ENCODE results near the gene CA9. TPM values are rescaled to one million over a fixed set of nuclear protein-coding genes. Genes with fewer than 3 reads are reported as not detected.
A peak's percentile ranks its signal among the peaks of the same experiment; 100 is the strongest.

The CA9 gene
- total RNA-seq, 1 donor from 2014 or later, result 2.9 TPM

DNA sequence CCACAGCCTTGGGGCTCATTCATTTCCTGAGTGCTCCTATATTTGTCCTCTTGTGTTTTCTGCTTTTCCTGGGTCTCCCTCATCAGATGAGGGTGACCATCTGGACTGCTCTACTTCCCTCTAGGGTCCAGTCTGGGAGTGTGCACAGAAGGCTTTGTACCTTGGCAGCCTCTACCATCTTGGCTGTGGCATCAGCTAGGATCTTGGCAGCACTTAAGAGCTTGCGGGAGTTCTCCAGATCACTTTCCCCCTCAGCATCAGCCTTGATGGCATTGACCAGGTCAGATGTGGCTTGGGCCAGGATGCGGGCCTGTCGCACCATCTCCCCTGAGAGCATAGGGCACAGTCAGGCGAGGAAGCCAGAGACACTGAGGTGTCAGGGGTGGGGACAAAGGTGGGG is 42.5 kb downstream of the CA9 start:
- H3K4me1 Mint-ChIP-seq (ENCODE audit: low read depth), result no peaks in the 10 kb centered on the region
- H3K36me3 Mint-ChIP-seq (ENCODE audit: low read depth), result peaks cover 65% of the 10 kb centered on the region
- no peaks in the 10 kb centered on the region for H3K9me3 Mint-ChIP-seq (ENCODE audit: low read depth)
- no peak for DNase-seq (ENCODE audit: low spot score)
- no peak overlapping the region for H3K4me3 Mint-ChIP-seq (ENCODE audit: unreplicated experiment)
- no peaks in the 10 kb centered on the region for H3K27me3 Mint-ChIP-seq (ENCODE audit: low read depth)
- TF ChIP-seq, protein P1, sequence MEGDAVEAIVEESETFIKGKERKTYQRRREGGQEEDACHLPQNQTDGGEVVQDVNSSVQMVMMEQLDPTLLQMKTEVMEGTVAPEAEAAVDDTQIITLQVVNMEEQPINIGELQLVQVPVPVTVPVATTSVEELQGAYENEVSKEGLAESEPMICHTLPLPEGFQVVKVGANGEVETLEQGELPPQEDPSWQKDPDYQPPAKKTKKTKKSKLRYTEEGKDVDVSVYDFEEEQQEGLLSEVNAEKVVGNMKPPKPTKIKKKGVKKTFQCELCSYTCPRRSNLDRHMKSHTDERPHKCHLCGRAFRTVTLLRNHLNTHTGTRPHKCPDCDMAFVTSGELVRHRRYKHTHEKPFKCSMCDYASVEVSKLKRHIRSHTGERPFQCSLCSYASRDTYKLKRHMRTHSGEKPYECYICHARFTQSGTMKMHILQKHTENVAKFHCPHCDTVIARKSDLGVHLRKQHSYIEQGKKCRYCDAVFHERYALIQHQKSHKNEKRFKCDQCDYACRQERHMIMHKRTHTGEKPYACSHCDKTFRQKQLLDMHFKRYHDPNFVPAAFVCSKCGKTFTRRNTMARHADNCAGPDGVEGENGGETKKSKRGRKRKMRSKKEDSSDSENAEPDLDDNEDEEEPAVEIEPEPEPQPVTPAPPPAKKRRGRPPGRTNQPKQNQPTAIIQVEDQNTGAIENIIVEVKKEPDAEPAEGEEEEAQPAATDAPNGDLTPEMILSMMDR (IDR thresholded peaks at IDR 0.05), result peak; percentile 35
- peak overlapping the region; percentile 41 for H3K27ac Mint-ChIP-seq (ENCODE audit: unreplicated experiment)

DNA sequence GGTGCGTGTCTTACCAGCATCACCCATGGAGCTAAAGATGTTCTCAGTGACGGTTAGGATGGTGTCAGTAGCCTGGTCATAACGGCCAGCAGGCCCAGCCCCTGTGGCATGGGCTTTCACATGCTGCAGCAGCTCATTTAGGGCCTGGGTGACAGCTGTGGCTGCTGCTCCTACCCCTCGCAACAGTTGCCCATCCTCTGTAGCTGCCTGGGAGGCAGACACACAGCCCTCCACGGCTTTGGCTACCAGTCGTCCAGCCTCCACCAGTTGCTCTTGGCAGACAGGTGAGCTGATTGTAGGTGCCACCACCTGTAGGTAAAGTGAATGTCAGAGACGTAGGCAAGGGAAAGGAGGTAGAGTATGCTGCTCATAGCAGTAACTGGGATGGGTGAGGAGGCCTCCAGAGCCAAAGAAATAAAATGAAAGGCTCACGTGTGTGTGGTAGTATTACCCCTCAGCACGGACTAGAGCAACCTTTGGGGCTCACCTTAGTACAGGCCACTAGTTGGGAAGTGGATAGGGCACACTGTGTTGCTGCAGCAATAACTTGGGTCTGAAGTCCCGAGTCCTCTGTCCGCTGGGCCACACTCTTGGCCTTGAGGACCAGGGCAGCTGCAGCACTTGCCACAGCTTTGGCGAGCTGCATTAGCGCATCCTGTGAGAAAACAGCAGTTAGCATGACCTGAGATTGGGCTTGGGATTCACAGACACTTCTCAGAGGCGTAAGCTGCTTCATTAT is 43.6 kb downstream of the CA9 start:
- Mint-ChIP-seq H3K27ac (ENCODE audit: unreplicated experiment) (peak overlapping the region; percentile 41), H3K9me3 (ENCODE audit: low read depth) (no peaks in the 10 kb centered on the region), H3K36me3 (ENCODE audit: low read depth) (peaks cover 69% of the 10 kb centered on the region), H3K4me3 (ENCODE audit: unreplicated experiment) (no peak overlapping the region), H3K27me3 (ENCODE audit: low read depth) (no peaks in the 10 kb centered on the region), H3K4me1 (ENCODE audit: low read depth) (no peaks in the 10 kb centered on the region)
- TF ChIP-seq, protein P1 (IDR thresholded peaks at IDR 0.05), result no peak
- no peak for DNase-seq (ENCODE audit: low spot score)

DNA sequence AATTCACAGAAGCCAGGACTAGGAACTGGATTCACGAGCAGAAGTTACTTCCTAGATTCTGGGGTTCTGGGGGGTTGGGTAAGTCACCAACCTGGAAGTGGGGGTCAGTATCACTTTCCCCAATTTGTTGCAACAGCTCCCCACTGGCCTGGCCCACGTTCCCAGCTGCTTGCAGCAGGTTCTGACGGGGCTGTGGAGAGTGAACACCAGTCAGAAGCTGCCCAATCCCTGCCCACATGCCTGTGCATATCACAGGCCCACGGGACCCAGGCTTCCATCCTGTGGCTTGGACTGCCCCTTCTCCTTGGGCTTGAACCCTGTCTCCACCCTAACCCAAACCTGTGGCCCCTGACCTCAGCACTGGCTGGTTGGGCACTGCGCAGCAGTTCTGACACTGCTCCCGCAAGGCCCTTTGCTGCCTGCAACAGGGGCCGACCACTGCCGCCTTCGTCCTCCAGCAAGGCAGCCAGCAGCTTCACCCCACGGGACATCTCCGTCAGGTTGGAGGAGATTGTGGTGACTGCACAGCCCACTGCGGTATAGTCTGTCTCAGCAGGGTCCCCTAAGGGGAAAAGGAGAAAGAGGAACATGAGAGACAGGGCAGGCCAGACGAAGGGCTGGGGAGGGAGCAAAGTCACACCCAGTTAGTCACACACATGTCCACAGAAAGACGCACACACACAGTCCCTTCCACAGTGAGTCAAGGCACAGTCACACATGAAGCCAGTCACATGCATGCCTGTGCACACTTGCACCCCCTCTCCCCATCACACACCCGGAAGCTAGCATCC is 45.2 kb downstream of the CA9 start:
- H3K9me3 Mint-ChIP-seq (ENCODE audit: low read depth), result no peaks in the 10 kb centered on the region
- no peaks in the 10 kb centered on the region for H3K4me1 Mint-ChIP-seq (ENCODE audit: low read depth)
- H3K27ac Mint-ChIP-seq (ENCODE audit: unreplicated experiment), result no peak overlapping the region
- peaks cover 70% of the 10 kb centered on the region for H3K36me3 Mint-ChIP-seq (ENCODE audit: low read depth)
- TF ChIP-seq, protein P1 (IDR thresholded peaks at IDR 0.05), result no peak
- no peak for DNase-seq (ENCODE audit: low spot score)
- H3K4me3 Mint-ChIP-seq (ENCODE audit: unreplicated experiment), result no peak overlapping the region
- H3K27me3 Mint-ChIP-seq (ENCODE audit: low read depth), result no peaks in the 10 kb centered on the region

DNA sequence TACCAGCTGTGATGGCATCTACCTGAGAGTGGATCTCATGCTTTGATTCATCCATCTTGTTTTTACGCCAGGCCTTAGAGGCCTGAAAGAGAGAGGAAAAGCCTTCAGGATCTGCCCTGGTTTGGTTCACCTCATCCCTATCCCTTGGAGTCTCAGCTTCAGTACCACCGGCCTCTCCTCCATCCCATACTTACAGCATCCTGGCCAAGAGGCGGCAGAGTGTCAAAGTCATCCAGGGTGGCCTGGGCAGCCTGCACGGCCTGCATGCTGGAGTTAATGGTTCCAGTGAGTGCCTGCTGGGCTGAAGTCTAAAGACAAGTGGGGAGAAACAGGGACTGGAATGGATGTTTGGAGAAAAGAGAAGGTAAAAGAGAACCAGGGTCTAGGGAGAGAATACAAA is 45.8 kb downstream of the CA9 start:
- no peak overlapping the region for H3K4me3 Mint-ChIP-seq (ENCODE audit: unreplicated experiment)
- H3K27me3 Mint-ChIP-seq (ENCODE audit: low read depth), result no peaks in the 10 kb centered on the region
- H3K36me3 Mint-ChIP-seq (ENCODE audit: low read depth), result peaks cover 71% of the 10 kb centered on the region

DNA sequence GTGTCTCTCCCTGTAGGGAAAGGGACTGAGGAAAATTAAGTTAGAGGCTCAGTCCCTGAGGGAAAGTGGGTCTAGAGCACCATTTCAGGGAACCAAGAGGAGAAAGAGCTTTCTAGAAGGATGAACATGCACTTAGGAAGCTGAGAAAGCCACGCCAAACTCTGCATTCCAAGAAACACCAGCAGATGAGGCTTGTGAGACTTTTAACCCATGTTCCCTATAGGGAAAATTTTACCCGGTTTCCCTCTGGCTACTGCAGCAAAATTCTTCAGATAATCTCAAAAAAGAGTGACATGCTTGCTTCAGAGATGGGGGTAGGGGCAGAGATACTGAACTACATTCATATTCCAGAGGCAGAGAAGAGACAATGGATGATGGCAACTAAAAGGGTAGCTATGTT is 49.7 kb downstream of the CA9 start:
- Mint-ChIP-seq H3K4me3 (ENCODE audit: unreplicated experiment) (no peak overlapping the region), H3K27ac (ENCODE audit: unreplicated experiment) (no peak overlapping the region), H3K27me3 (ENCODE audit: low read depth) (no peaks in the 10 kb centered on the region), H3K36me3 (ENCODE audit: low read depth) (peaks cover 49% of the 10 kb centered on the region), H3K4me1 (ENCODE audit: low read depth) (peaks cover 8% of the 10 kb centered on the region), H3K9me3 (ENCODE audit: low read depth) (no peaks in the 10 kb centered on the region)
- TF ChIP-seq, protein P1 (IDR thresholded peaks at IDR 0.05), result no peak
- no peak for DNase-seq (ENCODE audit: low spot score)

More for the DNA sequence above, 45.8 kb downstream of the CA9 start:
- DNase-seq (ENCODE audit: low spot score), result no peak
- Mint-ChIP-seq H3K27ac (ENCODE audit: unreplicated experiment) (peak overlapping the region; percentile 53), H3K4me1 (ENCODE audit: low read depth) (peaks cover 2% of the 10 kb centered on the region), H3K9me3 (ENCODE audit: low read depth) (no peaks in the 10 kb centered on the region)
- TF ChIP-seq, protein P1 (IDR thresholded peaks at IDR 0.05), result no peak
